Muscle layer of duodenum (tissue), 2 donors: ENCODE measurements around the gene NSUN7.

Experiments
- H3K27ac ChIP-seq: one replicate; pipeline ENCODE4 v1.7.0; 2013; ENCODE audit warnings: mild to moderate bottlenecking, low read length
- H3K27me3 ChIP-seq: one replicate; pipeline ENCODE4 v1.7.0; 2013; ENCODE audit warnings: low read depth, mild to moderate bottlenecking, control low read depth, low read length
- H3K36me3 ChIP-seq, 2 donors: one replicate each; pipeline ENCODE4 v1.7.0; 2013; ENCODE audit warnings: low read length in 2 of 2, control low read depth in 1 of 2, mild to moderate bottlenecking in 1 of 2; ENCODE audit not compliant: insufficient read depth in 2 of 2, control insufficient read depth in 1 of 2
- H3K4me1 ChIP-seq, 2 donors: one replicate each; pipeline ENCODE4 v1.7.0; 2013; ENCODE audit warnings: low read length in 2 of 2, mild to moderate bottlenecking in 2 of 2, control low read depth in 1 of 2, moderate library complexity in 1 of 2; ENCODE audit not compliant: insufficient read depth in 2 of 2, control insufficient read depth in 1 of 2
- H3K4me3 ChIP-seq, 2 donors: one replicate each; pipeline ENCODE4 v1.7.0; 2013; ENCODE audit warnings: low read length in 2 of 2, low read depth in 1 of 2, mild to moderate bottlenecking in 1 of 2
- H3K9me3 ChIP-seq, 2 donors: one replicate each; pipeline ENCODE4 v1.7.0; 2013; ENCODE audit warnings: low read length in 2 of 2, control low read depth in 1 of 2, mild to moderate bottlenecking in 1 of 2; ENCODE audit not compliant: control insufficient read depth in 1 of 2
- donor health status: healthy.

NSUN7 gene

GRCh38 chr4:40838742-40839141 is 89.0 kb downstream of the NSUN7 start:
- H3K4me1 ChIP-seq = no peaks in the 10 kb centered on the region
- H3K36me3 ChIP-seq = peaks cover 0 to 7% of the 10 kb centered on the region in 2 donors
- H3K4me3 ChIP-seq = no peak overlapping the region
- H3K27me3 ChIP-seq = no peaks in the 10 kb centered on the region
- H3K27ac ChIP-seq = no peak overlapping the region
- no peaks in the 10 kb centered on the region for H3K9me3 ChIP-seq

DNA sequence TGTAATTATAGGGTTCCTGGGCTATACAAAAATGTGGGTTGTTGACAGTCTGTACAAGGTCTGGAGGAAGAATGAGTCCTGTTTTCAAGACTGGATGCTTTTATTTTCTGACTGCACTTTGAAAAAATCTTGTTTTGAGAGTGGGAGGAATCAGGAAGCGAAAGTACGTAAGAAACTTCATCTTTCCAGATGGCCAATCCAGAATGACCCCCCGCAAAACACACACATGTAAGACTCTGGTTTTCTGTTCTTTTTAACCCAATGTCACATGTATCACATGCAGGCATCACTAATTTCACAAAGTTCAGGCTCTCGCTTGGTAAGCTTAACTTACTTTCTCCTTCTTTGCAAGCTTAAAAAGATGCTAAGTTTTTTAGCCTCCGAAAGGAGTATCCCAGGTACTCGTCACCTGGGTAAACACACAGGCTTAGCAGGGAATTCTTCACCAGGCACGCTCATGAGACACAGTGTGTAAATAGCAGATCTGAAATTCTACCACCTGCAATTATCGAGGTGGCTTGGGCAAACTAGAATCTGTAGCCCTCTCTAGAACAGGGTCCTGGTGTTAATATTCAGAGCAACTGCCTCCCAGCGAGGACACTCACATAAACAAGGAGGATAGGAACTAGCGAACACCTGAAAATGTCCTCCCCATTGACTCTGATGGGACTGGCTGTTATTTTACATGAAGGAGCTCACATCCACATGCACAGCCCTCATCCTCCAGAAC is 90.7 kb downstream of the NSUN7 start:
- H3K36me3 ChIP-seq = peaks cover 0 to 7% of the 10 kb centered on the region in 2 donors
- no peak overlapping the region for H3K4me3 ChIP-seq
- no peaks in the 10 kb centered on the region for H3K27me3 ChIP-seq
- no peaks in the 10 kb centered on the region for H3K4me1 ChIP-seq
- no peak overlapping the region for H3K27ac ChIP-seq
- H3K9me3 ChIP-seq = no peaks in the 10 kb centered on the region

GRCh38 chr4:40840985-40841571 is 91.3 kb downstream of the NSUN7 start:
- no peak overlapping the region for H3K27ac ChIP-seq
- no peaks in the 10 kb centered on the region for H3K27me3 ChIP-seq
- H3K4me1 ChIP-seq = no peaks in the 10 kb centered on the region
- H3K4me3 ChIP-seq = no peak overlapping the region
- H3K36me3 ChIP-seq = peaks cover 0 to 2% of the 10 kb centered on the region in 2 donors
- H3K9me3 ChIP-seq = no peaks in the 10 kb centered on the region

DNA sequence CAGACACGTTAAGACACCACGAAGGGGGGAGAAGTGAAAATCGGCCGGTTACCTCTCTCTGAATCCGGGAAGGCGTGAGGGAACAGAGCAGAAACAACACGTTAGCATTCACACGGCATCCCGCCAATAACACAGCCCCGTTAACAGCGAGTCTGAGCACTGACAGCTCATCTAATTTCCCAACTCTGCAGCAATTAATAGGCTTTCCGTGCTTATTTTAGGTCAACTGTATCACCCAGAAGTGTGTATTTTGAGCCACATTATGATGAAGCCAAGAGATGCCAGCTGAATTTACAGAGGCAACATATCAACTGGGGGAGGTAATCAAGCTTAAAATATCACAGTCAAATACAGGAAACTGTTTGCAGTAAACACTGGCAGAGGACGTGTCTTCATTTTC is 92.6 kb downstream of the NSUN7 start:
- H3K4me3 ChIP-seq = no peak overlapping the region
- no peaks in the 10 kb centered on the region for H3K4me1 ChIP-seq
- H3K9me3 ChIP-seq = no peaks in the 10 kb centered on the region
- no peaks in the 10 kb centered on the region for H3K36me3 ChIP-seq
- no peaks in the 10 kb centered on the region for H3K27me3 ChIP-seq
- H3K27ac ChIP-seq = no peak overlapping the region

GRCh38 chr4:40842725-40843423 is 93.1 kb downstream of the NSUN7 start:
- no peak overlapping the region for H3K4me3 ChIP-seq
- H3K36me3 ChIP-seq = no peaks in the 10 kb centered on the region

GRCh38 chr4:40843696-40844095 is 93.9 kb downstream of the NSUN7 start:
- no peak overlapping the region for H3K27ac ChIP-seq
- no peaks in the 10 kb centered on the region for H3K27me3 ChIP-seq
- no peak overlapping the region for H3K4me3 ChIP-seq
- no peaks in the 10 kb centered on the region for H3K9me3 ChIP-seq
- no peaks in the 10 kb centered on the region for H3K4me1 ChIP-seq
- H3K36me3 ChIP-seq = no peaks in the 10 kb centered on the region

More at GRCh38 chr4:40842725-40843423, 93.1 kb downstream of the NSUN7 start:
- Histone ChIP-seq H3K4me1 (no peaks in the 10 kb centered on the region), H3K27ac (no peak overlapping the region), H3K27me3 (no peaks in the 10 kb centered on the region), H3K9me3 (no peaks in the 10 kb centered on the region)

- Histone ChIP-seq H3K36me3 (no peaks in the 10 kb centered on the region), H3K4me3 (no peak overlapping the region), H3K9me3 (no peaks in the 10 kb centered on the region), H3K27me3 (no peaks in the 10 kb centered on the region), H3K27ac (no peak overlapping the region), H3K4me1 (no peaks in the 10 kb centered on the region)
Measured at GRCh38 chr4:40844261-40844660, 94.5 kb downstream of the NSUN7 start.

- Histone ChIP-seq H3K36me3 (no peaks in the 10 kb centered on the region), H3K27me3 (no peaks in the 10 kb centered on the region), H3K27ac (no peak overlapping the region), H3K4me3 (no peak overlapping the region), H3K4me1 (no peaks in the 10 kb centered on the region), H3K9me3 (no peaks in the 10 kb centered on the region)
Measured at GRCh38 chr4:40845154-40845835, 95.5 kb downstream of the NSUN7 start.

DNA sequence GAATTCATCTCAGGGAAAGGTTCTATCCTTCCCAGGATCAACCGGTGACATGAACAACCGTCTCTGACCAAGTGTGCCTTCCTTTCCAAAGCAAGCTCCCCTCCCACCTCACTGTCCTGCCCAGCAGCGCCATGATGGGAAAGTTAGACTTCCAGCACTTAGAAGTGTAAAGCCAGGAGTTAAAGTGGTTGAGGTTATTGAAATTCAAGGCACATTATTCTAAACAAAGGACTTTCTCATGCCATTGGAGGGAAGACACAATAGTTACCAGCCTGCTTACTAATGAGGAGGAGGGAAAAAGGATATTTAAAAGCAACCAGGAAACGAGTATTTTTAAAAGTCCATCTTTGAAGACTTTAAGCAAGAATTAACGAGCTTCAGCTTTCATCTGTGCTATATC is 96.8 kb downstream of the NSUN7 start:
- no peak overlapping the region for H3K27ac ChIP-seq
- no peaks in the 10 kb centered on the region for H3K4me1 ChIP-seq
- H3K9me3 ChIP-seq = no peaks in the 10 kb centered on the region
- no peaks in the 10 kb centered on the region for H3K36me3 ChIP-seq
- H3K27me3 ChIP-seq = no peaks in the 10 kb centered on the region
- no peak overlapping the region for H3K4me3 ChIP-seq

GRCh38 chr4:40848251-40848650 is 98.5 kb downstream of the NSUN7 start:
- Histone ChIP-seq H3K27ac (no peak overlapping the region), H3K36me3 (no peaks in the 10 kb centered on the region), H3K4me1 (no peaks in the 10 kb centered on the region), H3K27me3 (no peaks in the 10 kb centered on the region), H3K9me3 (no peaks in the 10 kb centered on the region), H3K4me3 (no peak overlapping the region)

- H3K9me3 ChIP-seq = no peaks in the 10 kb centered on the region
- no peak overlapping the region for H3K4me3 ChIP-seq
- H3K36me3 ChIP-seq = no peaks in the 10 kb centered on the region
- H3K27me3 ChIP-seq = no peaks in the 10 kb centered on the region
- H3K27ac ChIP-seq = no peak overlapping the region
- H3K4me1 ChIP-seq = no peaks in the 10 kb centered on the region
Measured at GRCh38 chr4:40848940-40849339, 99.2 kb downstream of the NSUN7 start.
